Measurements from ENCODE around the gene CKMT2. TPM values are rescaled to one million over a fixed set of nuclear protein-coding genes. Genes with fewer than 3 reads are reported as not detected.
A peak's percentile ranks its signal among the peaks of the same experiment; 100 is the strongest.

Gene CKMT2
- total and polyA plus RNA-seq, 9 donors: 37.0 to 91.3 (median 62.5) TPM

DNA sequence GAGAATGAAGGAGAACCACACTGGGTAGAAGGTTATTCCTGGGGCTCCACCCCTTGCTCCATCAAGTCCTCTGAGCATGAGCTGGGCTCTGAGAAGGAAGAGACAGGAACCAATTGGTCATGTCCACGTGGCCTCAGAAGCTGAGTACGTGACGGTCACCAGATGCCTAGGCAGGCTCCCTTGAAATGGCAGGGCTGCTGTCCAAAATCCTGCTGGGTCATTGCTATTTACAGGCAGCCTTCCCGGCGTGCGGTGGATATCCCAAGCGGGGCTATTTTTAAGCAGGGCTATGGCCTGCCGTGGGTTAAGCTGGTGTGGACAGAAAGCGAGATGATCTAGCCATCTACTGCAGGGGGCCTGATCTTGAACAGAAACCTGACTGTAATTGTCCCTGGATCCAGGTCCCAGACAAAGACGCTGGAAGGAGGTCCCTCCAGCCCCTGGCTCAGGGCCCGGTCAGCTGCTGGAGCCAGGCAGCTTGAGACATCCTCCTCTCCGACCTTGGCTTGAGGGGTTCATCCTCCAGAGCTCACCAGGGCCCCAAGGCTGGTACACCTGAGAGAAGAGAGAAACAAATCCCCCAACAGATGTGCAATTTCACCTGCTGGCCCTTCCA, 550 bp upstream of the CKMT2 start:
- WGBS (ENCODE audit: insufficient coverage): 30% methylated on average over 12 of the region's 12 CpGs
- Histone ChIP-seq H3K4me1 (ENCODE audit: control insufficient read depth, insufficient read depth, low read length) (peaks cover 50% of the 10 kb centered on the region), H3K36me3 (ENCODE audit: control insufficient read depth, insufficient read depth, low read length) (peaks cover 10% of the 10 kb centered on the region), H3K27me3 (ENCODE audit: control insufficient read depth, insufficient read depth, low read length) (no peaks in the 10 kb centered on the region), H3K9me3 (replicated peaks; ENCODE audit: control insufficient read depth, low read depth, low read length) (no peaks in the 10 kb centered on the region), H3K4me3 (ENCODE audit: low read length) (peak overlapping the region; percentile 42), H3K27ac (ENCODE audit: low read length) (peak overlapping the region; percentile 94)
- peak; percentile 83 for DNase-seq

DNA sequence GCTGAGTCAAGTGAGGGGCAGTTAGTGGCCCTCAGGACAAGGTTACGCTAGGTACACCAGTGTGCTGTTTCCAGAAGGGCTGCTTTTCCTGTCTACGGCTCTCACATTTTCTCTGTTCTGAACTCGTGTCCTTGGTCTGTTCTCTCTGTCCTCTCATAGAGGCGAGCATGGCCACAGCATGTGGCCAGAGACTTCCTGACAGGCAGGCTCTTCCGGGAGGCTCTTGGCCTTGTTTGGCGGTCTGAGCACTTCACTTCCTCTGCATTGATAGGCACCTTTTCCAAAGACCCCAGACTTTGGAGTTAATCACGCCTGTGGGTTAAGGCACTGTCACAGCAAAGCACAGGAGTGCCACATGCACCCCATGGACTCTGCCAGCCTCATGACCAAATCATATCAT, 1.2 kb downstream of the CKMT2 start:
- H3K4me1 ChIP-seq (ENCODE audit: control insufficient read depth, insufficient read depth, low read length): peaks cover 50% of the 10 kb centered on the region

DNA sequence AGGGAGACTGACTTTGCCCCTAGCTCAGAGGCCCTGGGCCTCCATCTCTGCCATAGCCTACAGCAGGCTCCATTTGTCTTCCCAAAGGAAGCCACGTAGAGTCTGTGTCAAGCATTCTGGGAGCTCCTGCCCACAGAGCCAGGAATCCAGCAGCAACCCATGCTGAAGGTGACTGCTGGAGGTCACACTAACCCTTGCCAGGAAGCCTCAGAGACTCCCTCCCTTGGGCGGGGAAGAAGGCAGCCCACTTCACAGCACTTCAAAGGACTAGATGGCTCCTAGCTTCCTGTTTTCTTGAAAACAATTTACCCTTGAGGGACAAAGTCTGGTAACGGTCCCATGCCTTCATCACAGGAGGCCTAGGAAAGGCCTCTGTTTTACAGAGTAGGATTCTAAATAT, 1.7 kb downstream of the CKMT2 start:
- peak; percentile 18 for DNase-seq
- Histone ChIP-seq H3K36me3 (ENCODE audit: control insufficient read depth, insufficient read depth, low read length) (peaks cover 12% of the 10 kb centered on the region), H3K4me1 (ENCODE audit: control insufficient read depth, insufficient read depth, low read length) (peaks cover 50% of the 10 kb centered on the region), H3K9me3 (replicated peaks; ENCODE audit: control insufficient read depth, low read depth, low read length) (no peaks in the 10 kb centered on the region), H3K4me3 (ENCODE audit: low read length) (no peak overlapping the region), H3K27me3 (ENCODE audit: control insufficient read depth, insufficient read depth, low read length) (no peaks in the 10 kb centered on the region), H3K27ac (ENCODE audit: low read length) (peak overlapping the region; percentile 94)
- WGBS (ENCODE audit: insufficient coverage): 94% methylated on average over 2 of the region's 3 CpGs

More for the DNA sequence above, 1.2 kb downstream of the CKMT2 start:
- H3K9me3 ChIP-seq (replicated peaks; ENCODE audit: control insufficient read depth, low read depth, low read length): no peaks in the 10 kb centered on the region
- no peaks in the 10 kb centered on the region for H3K27me3 ChIP-seq (ENCODE audit: control insufficient read depth, insufficient read depth, low read length)
- no peak for DNase-seq
- H3K4me3 ChIP-seq (ENCODE audit: low read length): peak overlapping the region; percentile 9
- peaks cover 12% of the 10 kb centered on the region for H3K36me3 ChIP-seq (ENCODE audit: control insufficient read depth, insufficient read depth, low read length)
- WGBS (ENCODE audit: insufficient coverage): 80% methylated on average over 7 of the region's 7 CpGs
- peak overlapping the region; percentile 94 for H3K27ac ChIP-seq (ENCODE audit: low read length)

GRCh38 chr5:81235287-81236072, 2.4 kb downstream of the CKMT2 start:
- no peak overlapping the region for H3K4me3 ChIP-seq (ENCODE audit: low read length)
- 77% methylated on average over 8 of the region's 10 CpGs for WGBS (ENCODE audit: insufficient coverage)
- H3K36me3 ChIP-seq (ENCODE audit: control insufficient read depth, insufficient read depth, low read length): peaks cover 17% of the 10 kb centered on the region
- DNase-seq: peak; percentile 44
- peaks cover 50% of the 10 kb centered on the region for H3K4me1 ChIP-seq (ENCODE audit: control insufficient read depth, insufficient read depth, low read length)
- H3K9me3 ChIP-seq (replicated peaks; ENCODE audit: control insufficient read depth, low read depth, low read length): no peaks in the 10 kb centered on the region
- peak overlapping the region; percentile 94 for H3K27ac ChIP-seq (ENCODE audit: low read length)
- H3K27me3 ChIP-seq (ENCODE audit: control insufficient read depth, insufficient read depth, low read length): no peaks in the 10 kb centered on the region

GRCh38 chr5:81238460-81238859, 5.3 kb downstream of the CKMT2 start:
- Histone ChIP-seq H3K4me1 (ENCODE audit: control insufficient read depth, insufficient read depth, low read length) (peaks cover 31% of the 10 kb centered on the region), H3K27ac (ENCODE audit: low read length) (no peak overlapping the region)

DNA sequence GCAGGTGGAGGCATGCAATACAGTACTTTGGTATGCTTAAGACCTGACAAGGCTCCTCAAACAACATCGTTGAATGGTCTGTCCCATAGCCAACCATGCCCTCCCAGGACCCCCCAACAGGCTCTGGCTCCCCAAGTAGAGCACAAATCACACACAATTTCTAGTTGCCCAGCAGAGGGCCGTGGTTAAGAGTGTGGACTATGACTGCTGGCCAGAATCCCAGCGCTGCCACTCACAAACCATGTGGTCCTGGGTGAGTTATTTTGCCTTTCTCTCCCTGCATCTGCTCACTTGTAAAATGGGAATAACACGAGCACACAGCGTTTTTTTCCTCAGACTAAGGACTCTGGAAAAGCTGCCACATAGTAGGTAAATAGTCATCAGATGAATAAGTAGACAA, 6.5 kb downstream of the CKMT2 start:
- Histone ChIP-seq H3K36me3 (ENCODE audit: control insufficient read depth, insufficient read depth, low read length) (peaks cover 26% of the 10 kb centered on the region), H3K9me3 (replicated peaks; ENCODE audit: control insufficient read depth, low read depth, low read length) (no peaks in the 10 kb centered on the region), H3K4me3 (ENCODE audit: low read length) (no peak overlapping the region), H3K27ac (ENCODE audit: low read length) (no peak overlapping the region), H3K27me3 (ENCODE audit: control insufficient read depth, insufficient read depth, low read length) (no peaks in the 10 kb centered on the region), H3K4me1 (ENCODE audit: control insufficient read depth, insufficient read depth, low read length) (peaks cover 23% of the 10 kb centered on the region)
- DNase-seq: no peak
- WGBS (ENCODE audit: insufficient coverage): no CpG with 5 or more reads among the region's 5 CpGs

More at GRCh38 chr5:81238460-81238859, 5.3 kb downstream of the CKMT2 start:
- H3K27me3 ChIP-seq (ENCODE audit: control insufficient read depth, insufficient read depth, low read length): no peaks in the 10 kb centered on the region
- peaks cover 20% of the 10 kb centered on the region for H3K36me3 ChIP-seq (ENCODE audit: control insufficient read depth, insufficient read depth, low read length)
- H3K9me3 ChIP-seq (replicated peaks; ENCODE audit: control insufficient read depth, low read depth, low read length): no peaks in the 10 kb centered on the region
- no peak overlapping the region for H3K4me3 ChIP-seq (ENCODE audit: low read length)
- WGBS (ENCODE audit: insufficient coverage): 81% methylated on average over 3 of the region's 4 CpGs
- no peak for DNase-seq

DNA sequence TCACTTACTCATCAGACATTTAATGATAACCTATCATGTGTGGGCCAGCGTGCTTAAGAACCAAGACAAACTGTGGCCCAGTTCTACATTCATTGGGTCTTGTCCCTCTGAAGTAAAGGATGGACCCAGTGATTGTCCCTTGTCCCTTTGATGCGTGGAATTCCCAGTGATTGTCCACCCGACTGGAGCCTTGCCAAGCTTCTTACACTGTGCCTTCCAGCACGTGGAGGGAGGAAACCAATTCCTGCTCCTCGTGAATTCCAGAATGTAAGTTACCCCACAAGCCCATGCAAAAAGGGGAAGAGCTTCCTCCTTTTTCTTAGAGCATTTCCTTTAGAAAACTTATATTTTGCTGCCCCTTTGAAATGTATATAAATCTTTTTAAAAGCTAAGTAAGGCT, 7.9 kb downstream of the CKMT2 start:
- H3K27ac ChIP-seq (ENCODE audit: low read length): no peak overlapping the region
- DNase-seq: no peak
- no peaks in the 10 kb centered on the region for H3K27me3 ChIP-seq (ENCODE audit: control insufficient read depth, insufficient read depth, low read length)
- 60% methylated on average over 1 of the region's 5 CpGs for WGBS (ENCODE audit: insufficient coverage)
- H3K4me3 ChIP-seq (ENCODE audit: low read length): no peak overlapping the region
- peaks cover 23% of the 10 kb centered on the region for H3K4me1 ChIP-seq (ENCODE audit: control insufficient read depth, insufficient read depth, low read length)
- H3K36me3 ChIP-seq (ENCODE audit: control insufficient read depth, insufficient read depth, low read length): peaks cover 26% of the 10 kb centered on the region
- H3K9me3 ChIP-seq (replicated peaks; ENCODE audit: control insufficient read depth, low read depth, low read length): no peaks in the 10 kb centered on the region

DNA sequence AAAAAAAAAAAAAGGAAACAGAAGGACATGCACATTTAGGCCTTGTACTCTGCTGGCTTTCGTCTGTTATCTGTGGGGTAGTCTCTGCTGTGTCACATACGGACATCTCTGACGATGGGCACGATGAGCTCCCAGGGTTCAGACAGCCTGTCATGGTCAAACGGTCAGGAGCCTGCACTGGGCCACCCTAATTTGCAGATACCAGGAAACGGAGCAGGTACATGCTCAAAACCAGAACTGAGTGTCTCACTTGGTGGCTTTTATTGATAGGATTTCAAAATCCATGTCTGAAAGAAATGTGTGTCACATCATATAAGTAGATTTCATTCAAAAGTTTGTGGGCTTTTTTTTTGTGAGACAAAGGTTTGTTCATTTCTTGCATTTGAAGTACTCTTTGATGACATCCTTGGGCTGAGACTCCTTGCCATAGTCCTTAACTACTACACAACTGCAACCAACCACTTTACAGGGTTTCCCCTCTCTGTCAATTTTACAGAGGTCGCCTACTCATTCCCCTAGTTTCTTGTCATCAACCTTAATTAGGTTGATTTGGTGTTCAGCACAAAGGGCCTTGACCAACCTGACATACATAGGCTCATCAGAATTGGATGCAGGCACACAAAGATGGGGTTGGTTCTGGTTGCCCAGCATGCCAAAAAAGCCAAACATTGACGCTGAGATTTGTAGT, 9.0 kb downstream of the CKMT2 start:
- Histone ChIP-seq H3K27ac (ENCODE audit: low read length) (no peak overlapping the region), H3K4me3 (ENCODE audit: low read length) (no peak overlapping the region), H3K9me3 (replicated peaks; ENCODE audit: control insufficient read depth, low read depth, low read length) (no peaks in the 10 kb centered on the region), H3K4me1 (ENCODE audit: control insufficient read depth, insufficient read depth, low read length) (peaks cover 31% of the 10 kb centered on the region), H3K36me3 (ENCODE audit: control insufficient read depth, insufficient read depth, low read length) (peaks cover 21% of the 10 kb centered on the region), H3K27me3 (ENCODE audit: control insufficient read depth, insufficient read depth, low read length) (no peaks in the 10 kb centered on the region)
- DNase-seq: no peak
- 61% methylated on average over 5 of the region's 8 CpGs for WGBS (ENCODE audit: insufficient coverage)

DNA sequence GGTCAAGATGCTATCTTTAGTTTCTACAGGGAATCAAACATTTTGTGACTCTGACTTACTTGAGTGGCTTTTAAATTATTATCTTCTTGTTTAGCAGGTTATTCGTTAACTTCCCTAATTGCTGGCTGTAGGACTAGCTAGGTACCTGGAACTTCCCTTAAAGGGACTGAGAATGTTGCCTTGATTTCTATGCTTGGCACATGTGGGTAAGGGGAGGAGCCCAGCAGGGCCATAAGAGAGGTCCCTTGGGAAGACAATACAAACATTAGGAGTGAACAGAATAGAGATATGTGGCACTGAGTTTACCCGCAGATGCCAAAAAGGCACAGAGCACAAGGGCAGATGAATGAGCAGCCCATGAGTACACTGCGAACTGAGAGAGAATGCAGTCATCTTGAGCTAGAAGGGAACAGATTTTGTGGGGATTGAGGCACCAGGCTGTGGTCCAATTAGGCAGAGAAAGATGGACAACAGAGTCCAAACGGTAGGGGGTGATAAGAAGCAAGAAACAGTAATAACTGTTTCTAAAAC, 9.8 kb downstream of the CKMT2 start:
- H3K36me3 ChIP-seq (ENCODE audit: control insufficient read depth, insufficient read depth, low read length): peaks cover 21% of the 10 kb centered on the region
- H3K9me3 ChIP-seq (replicated peaks; ENCODE audit: control insufficient read depth, low read depth, low read length): no peaks in the 10 kb centered on the region
- no peaks in the 10 kb centered on the region for H3K27me3 ChIP-seq (ENCODE audit: control insufficient read depth, insufficient read depth, low read length)
- 95% methylated on average over 2 of the region's 4 CpGs for WGBS (ENCODE audit: insufficient coverage)
- peaks cover 32% of the 10 kb centered on the region for H3K4me1 ChIP-seq (ENCODE audit: control insufficient read depth, insufficient read depth, low read length)
- DNase-seq: no peak
- H3K27ac ChIP-seq (ENCODE audit: low read length): no peak overlapping the region
- no peak overlapping the region for H3K4me3 ChIP-seq (ENCODE audit: low read length)

DNA sequence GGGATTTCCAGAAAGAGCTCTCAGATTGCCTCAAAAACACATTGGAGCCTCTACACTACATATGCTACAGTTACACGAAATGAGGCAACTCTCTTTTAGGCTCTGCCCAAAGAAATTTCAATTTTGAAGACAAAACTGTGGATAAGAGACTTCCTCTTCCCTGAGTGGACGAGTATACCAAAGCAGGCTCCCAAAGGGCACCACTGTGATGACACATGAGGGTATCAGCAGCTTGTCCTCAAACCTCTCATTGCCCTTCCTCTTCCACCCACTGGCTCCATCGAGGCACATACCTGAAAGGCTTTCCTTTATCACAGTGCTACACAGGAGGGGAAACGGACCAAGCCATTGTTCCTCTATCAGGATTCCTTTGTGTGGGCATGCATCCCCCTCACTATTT, 11.3 kb downstream of the CKMT2 start:
- 87% methylated on average over 4 of the region's 4 CpGs for WGBS (ENCODE audit: insufficient coverage)
- no peak for DNase-seq
- Histone ChIP-seq H3K4me3 (ENCODE audit: low read length) (no peak overlapping the region), H3K9me3 (replicated peaks; ENCODE audit: control insufficient read depth, low read depth, low read length) (no peaks in the 10 kb centered on the region), H3K4me1 (ENCODE audit: control insufficient read depth, insufficient read depth, low read length) (peaks cover 32% of the 10 kb centered on the region), H3K27me3 (ENCODE audit: control insufficient read depth, insufficient read depth, low read length) (no peaks in the 10 kb centered on the region), H3K36me3 (ENCODE audit: control insufficient read depth, insufficient read depth, low read length) (peaks cover 18% of the 10 kb centered on the region), H3K27ac (ENCODE audit: low read length) (no peak overlapping the region)
